ENCODE data around the gene HMX3.
A peak's percentile ranks its signal among the peaks of the same experiment; 100 is the strongest.

HMX3 gene

DNA sequence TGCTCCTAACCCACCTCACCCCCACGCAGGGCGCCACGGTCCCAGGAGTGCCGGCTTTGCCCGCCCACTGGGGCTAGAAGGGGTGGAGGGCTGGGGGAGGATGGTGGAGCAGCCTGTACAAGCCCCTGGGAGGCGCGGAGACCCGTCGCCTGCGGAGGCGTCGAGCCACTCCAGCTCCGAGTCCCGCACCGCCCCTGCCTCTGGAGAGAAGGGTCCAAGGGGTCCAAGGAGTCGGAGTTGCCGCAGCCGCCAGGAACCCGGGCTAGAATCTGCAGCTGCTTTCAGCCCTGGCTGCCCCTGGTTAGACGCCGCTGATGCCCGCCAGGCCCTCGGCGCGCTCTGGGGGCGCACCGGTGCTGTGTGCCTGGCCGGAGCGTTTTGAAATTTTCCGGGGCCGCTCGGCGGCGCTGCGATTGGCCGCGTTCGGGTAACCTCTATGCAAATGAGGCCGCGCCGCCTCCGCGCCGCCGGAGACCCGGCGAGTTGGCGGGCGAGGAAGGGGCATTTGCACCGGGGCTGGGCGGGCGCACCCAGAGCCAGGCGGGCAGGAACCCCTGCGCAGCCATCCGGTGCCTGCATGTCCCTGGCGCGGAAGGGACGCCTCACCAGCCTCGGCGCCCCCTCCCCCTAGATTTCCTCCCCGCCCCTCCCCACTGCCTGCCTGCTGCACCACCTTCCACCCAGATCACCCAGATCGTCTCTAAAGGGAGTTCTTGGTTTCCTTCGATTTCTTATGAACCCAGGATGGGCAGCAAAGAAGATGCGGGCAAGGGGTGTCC lies 12.1 kb downstream of the HMX3 start, which contains the start of gene HMX2:
Gene HMX2, plus strand, starts transcription at position 502 of the 779 bp plus-strand sequence. Its CDS starts 243 bp downstream, at position 745.
- no peak for DNase-seq (ENCODE audit: low read depth in 3 of 3)

DNA sequence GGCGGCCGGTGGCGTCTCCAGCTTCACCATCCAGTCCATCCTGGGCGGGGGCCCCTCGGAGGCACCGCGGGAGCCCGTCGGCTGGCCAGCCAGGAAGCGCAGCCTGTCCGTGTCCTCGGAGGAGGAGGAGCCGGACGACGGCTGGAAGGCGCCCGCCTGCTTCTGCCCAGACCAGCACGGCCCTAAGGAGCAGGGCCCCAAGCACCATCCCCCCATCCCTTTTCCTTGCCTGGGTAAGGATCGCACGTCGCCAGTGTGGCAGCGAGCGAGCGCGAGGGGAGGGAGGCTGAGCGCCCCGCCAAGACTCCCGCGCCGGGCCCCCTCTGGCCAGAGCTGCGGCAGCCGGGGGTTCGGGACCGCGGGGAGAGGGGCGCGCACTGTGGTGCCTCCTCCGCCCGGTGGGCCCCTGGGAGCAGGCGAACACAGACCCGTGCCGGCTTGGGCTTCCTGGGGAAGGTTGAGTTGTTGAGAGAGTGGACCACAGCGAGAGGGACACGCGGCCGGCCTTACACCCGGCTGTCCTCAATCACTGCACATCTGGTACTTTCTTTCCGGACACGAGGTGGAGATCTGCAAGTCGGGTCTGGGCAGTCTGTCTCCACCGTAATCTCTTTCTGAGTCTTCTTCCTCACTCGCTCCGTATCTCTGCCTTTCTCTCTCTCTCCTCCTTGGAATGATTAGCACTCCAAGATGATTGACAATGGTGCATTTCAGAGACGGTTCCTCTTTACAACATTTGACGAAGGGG lies 12.8 kb downstream of the HMX3 start:
- no peak for DNase-seq (ENCODE audit: low read depth in 3 of 3)

DNA sequence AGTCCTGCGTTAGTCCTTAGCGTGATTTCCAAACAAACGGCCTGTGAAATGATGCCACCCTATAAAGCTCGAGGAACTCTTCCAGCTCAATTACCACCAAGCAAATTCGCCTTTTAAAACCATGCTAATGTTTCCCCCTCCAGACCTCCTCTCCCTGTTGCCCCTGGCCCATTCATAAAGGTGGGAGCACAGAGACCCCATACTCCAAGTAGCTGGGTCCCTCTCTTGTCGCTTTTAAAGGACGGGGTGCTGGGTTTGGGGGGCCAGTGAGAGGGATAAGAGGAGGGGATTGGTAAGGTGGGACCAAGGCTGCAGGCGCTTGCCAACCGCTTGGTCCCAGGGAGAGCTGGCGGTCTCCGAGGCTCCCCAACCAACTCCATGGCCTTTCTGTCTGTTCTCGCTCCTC lies 13.4 kb downstream of the HMX3 start:
- no peak for DNase-seq (ENCODE audit: low read depth in 3 of 3)

DNA sequence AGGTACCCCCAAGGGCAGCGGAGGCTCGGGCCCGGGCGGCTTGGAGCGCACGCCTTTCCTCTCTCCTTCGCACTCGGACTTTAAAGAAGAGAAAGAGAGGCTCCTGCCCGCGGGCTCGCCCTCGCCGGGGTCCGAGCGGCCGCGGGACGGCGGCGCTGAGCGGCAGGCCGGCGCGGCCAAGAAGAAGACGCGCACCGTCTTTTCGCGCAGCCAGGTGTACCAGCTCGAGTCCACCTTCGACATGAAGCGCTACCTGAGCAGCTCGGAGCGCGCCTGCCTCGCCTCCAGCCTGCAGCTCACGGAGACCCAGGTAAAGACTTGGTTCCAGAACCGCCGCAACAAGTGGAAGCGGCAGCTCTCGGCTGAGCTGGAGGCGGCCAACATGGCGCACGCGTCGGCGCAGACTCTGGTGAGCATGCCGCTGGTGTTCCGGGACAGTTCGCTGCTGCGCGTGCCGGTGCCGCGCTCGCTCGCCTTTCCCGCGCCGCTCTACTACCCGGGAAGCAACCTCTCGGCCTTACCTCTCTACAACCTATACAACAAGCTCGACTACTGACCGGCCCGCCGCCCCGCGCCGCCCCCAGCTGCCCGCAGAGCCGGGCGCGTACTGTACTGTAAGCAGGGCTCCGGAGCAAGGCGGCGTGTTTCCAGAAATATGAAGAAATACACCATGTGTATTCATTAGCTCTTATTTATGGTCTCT lies 13.9 kb downstream of the HMX3 start:
- DNase-seq (ENCODE audit: low read depth in 3 of 3) = no peak

DNA sequence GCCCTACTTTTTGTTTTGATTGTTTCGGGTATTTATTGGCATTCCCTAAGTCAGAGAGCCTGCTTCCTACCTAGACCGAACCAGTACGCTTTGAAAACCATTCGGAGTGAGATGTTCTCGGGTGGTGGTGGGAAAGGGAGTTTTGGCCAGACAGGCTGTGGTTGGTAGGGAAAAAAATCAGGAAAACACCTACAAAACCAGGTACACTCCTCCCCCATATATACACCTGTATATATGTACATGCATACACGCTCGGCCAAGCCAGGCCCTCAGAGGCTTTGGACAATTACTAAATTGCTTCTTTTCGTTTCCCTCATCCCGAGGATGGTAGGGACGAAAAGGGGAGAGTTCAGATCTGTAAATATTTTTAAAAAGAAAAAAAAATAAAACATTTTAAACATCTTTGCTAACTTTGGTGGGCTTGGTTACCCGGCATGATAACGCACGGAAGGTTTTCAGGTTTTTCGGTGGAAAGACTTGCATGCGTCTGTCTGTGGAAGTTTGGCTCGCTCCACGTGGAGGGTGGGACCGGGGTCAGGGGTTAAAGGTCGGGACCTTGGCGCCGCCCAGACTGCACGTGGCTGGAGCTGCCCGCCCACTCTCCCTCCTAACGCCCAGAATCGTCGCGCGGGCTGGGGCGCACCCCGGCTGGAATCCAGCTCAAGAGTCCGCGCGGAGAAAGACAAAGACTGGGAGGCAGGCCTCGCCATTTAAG lies 14.7 kb downstream of the HMX3 start:
- no peak for DNase-seq (ENCODE audit: low read depth in 3 of 3)

DNA sequence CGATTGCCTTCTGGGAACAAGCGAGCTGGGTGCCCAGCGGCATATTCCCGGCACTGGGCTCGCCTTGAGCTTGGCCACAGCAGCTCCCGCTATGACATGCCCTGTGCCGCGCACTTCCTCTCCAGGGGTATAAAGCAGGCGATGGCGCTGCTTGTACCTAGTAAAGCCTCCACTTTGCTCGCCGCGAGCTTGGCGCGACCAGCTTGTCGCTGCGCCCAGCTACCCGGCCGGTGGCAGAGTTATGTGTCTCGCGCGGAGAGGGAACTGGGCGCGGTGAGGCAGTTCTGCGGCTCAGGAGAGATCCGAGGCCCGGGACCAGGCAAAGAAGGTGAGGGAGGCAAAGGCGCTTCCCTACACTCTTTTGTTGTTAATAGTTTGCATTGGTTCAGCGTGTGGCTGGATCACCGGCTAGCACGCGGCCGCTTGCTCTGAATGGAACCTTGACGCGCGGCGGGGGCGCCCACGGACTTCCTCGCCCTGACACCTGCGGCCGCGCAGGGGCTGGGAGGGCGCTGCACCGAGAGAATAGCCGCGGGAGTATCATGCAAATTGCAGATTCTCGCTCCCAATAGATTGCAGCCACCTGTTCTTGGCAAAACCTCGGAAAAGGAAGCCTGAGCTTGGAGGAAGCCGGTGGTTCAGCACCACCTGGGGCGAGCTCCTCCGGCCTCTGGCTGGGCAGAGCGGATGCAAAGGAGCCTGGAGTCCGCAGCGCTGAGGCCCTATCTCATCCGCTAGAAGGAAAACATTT lies 15.4 kb downstream of the HMX3 start:
- no peak for DNase-seq (ENCODE audit: low read depth in 3 of 3)

DNA sequence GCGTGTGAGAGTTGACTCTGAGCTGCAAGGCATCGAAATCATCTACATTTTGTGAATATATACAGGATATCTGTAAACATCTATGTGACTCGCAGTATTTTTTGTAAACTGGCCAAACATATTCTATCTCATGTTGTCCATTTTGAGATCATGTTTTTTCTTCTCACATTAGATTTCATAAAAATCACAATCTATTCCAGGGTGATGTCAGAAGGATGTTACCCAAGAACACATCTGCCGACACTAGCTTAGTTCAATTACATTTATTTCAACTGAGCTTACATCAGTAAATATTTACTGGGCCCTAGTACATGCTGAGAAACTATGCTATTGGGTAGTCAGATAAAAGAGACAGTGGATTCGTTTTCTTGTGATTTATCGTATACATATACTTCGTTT lies 16.0 kb downstream of the HMX3 start:
- DNase-seq (ENCODE audit: low read depth in 3 of 3) = no peak

DNA sequence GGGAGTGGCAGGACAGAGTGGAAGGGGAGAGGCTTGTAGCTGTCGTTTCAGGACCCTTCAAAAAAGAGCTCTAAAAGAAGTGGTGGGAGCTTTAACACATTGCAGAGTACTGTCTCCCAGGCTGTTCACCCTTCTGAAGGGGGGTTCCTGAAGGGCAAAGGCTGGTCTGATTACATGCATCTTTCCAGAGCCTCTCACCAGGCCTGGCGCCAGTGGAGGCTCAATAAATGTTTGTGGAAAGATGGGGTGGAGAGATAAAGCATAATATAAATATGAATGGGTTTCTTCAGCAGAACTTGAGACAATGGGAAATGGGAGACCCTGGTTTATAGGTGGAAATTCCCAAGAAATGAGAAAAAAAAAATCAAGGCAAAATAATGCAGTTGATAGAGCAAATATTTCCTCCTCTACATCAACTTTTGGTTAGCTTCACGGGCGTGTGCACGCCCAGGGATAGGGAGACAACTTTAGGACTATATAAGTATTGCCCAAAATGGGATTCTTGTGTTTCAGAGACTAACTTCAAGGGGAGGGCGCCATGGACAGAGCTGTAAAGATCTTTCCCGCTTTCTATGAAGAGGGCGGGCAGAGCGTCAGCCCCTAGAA lies 17.8 kb downstream of the HMX3 start:
- no peak for DNase-seq (ENCODE audit: low read depth in 3 of 3)

DNA sequence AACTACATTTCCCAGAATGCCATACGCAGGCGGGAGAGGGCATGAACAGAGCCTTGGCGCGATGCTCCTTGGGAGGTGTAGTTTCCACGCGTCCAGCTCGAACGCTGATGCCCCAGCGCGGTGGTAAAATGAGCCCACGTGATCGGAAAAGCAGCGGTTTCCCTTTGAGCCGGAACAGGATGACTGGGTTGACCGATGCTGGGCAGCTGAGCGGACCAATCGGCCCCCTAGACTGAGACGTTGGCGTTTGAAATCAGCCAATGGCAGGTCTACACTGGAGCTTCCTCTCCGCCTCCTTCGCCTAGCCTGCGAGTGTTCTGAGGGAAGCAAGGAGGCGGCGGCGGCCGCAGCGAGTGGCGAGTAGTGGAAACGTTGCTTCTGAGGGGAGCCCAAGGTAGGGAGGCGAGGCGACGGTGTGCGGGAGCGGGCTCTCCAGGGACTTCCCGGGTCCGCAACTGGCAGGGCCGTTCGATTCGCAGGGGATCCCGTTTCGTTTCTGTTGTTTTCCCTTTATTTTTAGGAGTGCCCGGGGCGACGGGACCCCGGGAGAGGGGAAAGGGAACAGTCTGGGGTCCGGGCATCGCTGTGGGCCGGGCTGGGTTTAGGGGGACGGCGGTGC lies 18.4 kb downstream of the HMX3 start, which contains the start of gene BUB3:
Gene BUB3, plus strand, starts transcription at position 311 of the 619 bp plus-strand sequence. CDS start 516 bp downstream, outside the sequence.
- peak; percentile 88 to 94 (median 93) for DNase-seq (ENCODE audit: low read depth in 3 of 3)

DNA sequence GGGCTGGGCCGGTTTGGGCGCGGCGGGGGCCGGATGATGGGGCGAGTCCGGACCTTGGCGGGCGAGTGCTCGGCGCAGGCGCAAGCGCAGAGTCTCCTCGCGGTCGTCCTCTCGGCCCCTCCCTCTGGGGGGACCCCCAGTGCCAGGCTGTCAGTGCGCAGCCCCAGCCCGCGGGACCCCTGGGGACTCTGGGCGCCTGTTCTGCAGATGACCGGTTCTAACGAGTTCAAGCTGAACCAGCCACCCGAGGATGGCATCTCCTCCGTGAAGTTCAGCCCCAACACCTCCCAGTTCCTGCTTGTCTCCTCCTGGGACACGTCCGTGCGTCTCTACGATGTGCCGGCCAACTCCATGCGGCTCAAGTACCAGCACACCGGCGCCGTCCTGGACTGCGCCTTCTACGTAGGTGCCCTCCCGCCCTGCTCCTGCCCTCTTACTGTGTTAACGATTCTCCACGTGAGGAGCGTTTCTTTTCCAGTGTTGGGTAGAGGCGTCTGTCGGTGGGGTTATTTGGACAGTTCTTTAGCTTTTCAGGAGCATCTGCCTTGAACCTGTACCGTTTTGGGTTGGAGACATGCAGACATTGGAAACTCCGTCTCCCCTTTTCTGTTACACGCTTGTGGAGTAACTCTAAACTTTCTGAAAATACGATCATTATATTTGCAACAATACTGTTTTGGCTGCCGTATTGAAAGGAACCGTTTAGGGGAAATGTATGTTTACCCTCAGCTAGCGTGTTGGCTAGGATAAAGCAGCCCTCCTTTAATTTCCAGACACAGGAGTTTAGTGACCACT lies 19.1 kb downstream of the HMX3 start:
- DNase-seq (ENCODE audit: low read depth in 3 of 3) = peak in 1 of 3 experiments; percentile 51

DNA sequence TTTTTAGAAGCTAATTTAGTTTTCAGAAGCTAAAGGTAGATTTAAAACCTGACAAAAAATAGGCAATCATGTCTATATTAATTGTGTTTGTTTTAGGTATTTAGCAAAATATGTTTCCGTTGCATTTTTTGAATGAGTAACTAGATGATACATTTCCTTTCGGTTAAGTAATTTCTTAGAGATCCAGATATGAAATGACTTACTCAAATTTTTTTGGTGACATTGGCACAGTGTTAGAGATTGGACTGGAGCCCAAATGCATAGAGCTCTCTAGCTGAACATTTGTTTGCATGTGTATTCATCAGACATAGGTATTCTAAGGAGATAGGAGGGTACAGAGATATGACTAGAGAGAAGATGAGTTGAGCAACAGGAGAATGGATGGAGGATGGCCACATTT lies 20.3 kb downstream of the HMX3 start:
- no peak for DNase-seq (ENCODE audit: low read depth in 3 of 3)

DNA sequence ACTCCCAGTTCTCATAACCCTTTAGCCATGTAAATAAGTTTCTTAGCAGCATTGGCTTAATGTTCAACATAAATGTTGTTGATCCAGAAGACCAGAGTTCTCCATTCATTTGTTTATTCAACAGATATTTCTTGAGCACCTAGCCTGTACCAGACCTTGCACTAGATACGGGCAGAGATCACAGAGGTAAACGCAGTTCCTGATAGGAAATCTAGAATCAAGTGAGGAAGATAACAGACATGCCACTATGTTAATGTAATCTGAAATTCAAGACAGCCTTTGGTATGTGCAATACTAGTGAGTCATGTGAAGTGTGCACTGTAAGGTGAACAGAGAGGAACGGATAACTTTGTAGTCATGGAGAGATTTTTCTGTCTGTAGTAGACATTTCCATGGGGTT lies 21.4 kb downstream of the HMX3 start:
- no peak for DNase-seq (ENCODE audit: low read depth in 3 of 3)

DNA sequence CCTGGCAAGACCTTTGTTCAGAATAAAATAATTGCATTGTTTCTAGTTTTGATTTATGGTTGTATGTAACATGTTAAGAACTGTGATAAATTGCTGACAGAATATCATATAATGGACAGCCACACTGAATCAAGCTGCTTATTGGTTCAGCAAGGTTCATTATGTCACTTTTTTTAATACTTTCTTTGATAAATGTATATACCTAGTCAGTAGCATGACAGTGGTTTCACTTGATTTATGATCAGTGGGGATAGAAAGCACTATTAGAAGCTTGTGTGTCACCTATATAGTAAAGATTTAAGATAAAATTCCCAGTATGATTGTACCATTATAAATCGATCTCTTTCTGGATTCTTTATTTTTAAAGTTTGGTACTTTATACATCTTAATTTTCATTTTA lies 22.9 kb downstream of the HMX3 start:
- DNase-seq (ENCODE audit: low read depth in 3 of 3) = no peak

DNA sequence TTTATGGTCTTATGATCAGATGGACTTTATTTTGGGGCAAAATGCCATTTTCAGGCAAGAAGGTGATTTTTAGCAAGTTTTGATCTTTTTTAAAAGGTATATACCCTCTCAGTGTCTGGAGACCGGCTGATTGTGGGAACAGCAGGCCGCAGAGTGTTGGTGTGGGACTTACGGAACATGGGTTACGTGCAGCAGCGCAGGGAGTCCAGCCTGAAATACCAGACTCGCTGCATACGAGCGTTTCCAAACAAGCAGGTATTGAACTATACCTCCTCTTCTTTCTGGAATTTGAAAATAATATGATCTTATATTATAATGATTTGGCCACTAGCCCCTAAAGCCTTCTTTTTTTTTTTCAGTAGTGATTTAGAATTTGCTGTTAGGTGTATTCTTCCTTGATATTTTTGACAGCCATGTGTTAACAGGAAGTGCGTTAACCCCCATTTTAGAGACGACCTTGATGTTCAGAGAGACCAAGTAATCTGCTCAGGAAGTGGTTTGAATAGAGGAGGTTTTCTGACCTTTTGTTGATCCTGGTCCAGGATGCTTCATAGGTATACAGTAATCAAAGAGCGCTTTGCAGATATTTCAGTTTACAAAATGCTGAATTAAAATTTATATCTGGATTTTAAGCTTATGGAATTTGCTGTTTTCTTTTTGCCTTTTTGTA lies 24.7 kb downstream of the HMX3 start:
- DNase-seq (ENCODE audit: low read depth in 3 of 3) = no peak

DNA sequence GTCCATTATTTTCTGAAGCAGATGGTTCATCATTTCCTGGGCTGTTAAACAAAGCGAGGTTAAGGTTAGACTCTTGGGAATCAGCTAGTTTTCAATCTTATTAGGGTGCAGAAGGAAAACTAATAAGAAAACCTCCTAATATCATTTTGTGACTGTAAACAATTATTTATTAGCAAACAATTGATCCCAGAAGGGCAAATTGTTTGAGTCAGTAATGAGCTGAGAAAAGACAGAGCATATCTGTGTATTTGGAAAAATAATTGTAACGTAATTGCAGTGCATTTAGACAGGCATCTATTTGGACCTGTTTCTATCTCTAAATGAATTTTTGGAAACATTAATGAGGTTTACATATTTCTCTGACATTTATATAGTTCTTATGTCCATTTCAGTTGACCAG lies 28.5 kb downstream of the HMX3 start:
- no peak for DNase-seq (ENCODE audit: low read depth in 3 of 3)

DNA sequence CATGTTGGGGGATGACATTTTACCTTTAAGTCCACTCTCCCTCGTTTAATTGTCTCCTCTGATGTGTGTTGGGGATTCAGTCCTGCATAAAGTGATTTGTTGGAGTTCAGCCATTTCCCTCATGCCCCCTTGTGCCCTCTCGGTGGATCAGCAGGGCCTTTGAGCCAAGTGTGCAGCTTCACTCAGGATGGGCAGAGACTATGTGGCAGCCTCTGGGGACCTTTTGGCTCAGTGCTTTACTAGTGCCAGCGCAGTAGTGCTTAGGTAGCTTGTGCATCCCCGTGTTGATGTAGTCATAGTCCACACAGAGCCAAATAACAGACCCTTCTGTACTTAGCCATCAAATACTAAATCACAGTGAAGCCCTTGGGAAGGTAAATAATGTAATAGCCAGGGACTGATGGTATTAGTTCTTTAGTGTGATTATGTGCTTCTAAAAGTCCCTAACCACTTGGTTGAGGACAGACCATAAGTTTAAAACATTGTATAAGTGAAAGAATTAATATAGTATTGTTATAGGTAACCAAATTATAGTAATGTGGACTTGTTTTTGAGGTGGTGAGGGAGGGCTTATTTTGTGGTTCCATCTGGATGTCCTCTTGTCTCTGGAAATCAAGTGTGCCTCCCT lies 29.8 kb downstream of the HMX3 start:
- no peak for DNase-seq (ENCODE audit: low read depth in 3 of 3)

DNA sequence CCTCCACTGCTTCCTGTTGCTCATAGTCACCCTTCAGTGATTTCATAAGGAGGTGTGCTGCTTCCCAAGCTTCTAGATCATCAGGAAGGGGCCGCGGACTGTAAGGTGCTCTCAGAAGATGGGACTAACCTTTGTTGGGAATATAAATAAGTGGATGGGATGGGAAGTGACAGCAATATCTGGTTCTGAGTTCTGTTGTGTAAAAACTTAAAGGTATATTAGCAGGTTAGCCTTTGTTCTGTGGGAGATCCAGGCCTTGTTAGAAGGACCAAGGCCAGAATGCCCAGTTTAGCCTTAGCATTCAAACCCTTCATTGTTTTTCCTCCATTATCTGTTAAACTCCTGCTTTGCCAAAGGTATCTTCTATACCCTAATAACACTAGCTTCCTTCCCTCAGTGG lies 30.8 kb downstream of the HMX3 start:
- DNase-seq (ENCODE audit: low read depth in 3 of 3) = no peak

DNA sequence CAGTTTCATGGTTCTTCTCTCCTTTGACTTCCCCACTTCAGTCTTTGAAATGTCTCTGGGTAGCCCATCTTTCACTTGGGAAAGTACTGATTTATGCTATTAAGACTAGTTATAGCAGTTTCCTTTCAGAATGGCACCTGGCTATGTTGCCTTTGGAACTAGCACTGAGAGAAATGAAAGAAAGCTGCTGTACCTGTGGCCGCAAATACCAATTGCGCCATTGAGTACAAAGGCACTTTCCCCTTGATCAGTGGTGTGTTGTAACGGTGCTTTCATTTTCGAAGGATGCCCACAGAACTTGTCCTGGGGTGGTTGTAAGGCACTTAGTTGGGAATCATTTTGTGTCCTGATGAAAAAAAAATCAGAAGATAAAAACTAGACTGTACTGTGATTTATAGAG lies 35.2 kb downstream of the HMX3 start:
- no peak for DNase-seq (ENCODE audit: low read depth in 3 of 3)
